B cell (primary cell): ENCODE data around the gene CARD9. TPM values are rescaled to one million over a fixed set of nuclear protein-coding genes. Genes with fewer than 3 reads are reported as not detected.

ENCODE experiments used
- ATAC-seq: fragments of 200-7000 bp; cut with Tn5 transposase; one replicate; pipeline ENCODE4 v1.10.0; 2021; ENCODE audit warnings: low read depth, mild to moderate bottlenecking, moderate number of reproducible peaks, moderate library complexity
- CTCF ChIA-PET: fragments of 350-600 bp; sonication (Branson Sonifier 250); formaldehyde crosslinking; loops from one replicate; lab custom pipeline; 2021; ENCODE audit warnings: antibody characterized with exemption, inconsistent platforms; lab: Charles Lee
- POLR2A ChIA-PET: fragments of 350-600 bp; sonication (Branson Sonifier 250); formaldehyde crosslinking; loops from one replicate; lab custom pipeline; 2021; ENCODE audit warnings: antibody characterized with exemption; lab: Charles Lee
- DNase-seq: peaks from one replicate; pipeline ENCODE4 v3.0.0; 2013
- H2AFZ ChIP-seq: 2 replicates; pipeline ENCODE4 v1.6.1; 2012; ENCODE audit warnings: mild to moderate bottlenecking, low read depth, low read length; ENCODE audit not compliant: insufficient read depth, poor library complexity, severe bottlenecking
- H3K27ac ChIP-seq, 2 donors: 1 replicate in 1 of 2; 2 replicates in 1 of 2; pipeline ENCODE4 v1.5.1; 2012 to 2013; ENCODE audit warnings: low read length in 2 of 2, mild to moderate bottlenecking in 2 of 2, moderate library complexity in 1 of 2
- H3K27me3 ChIP-seq, 4 experiments: fragments of 200-600 bp in 1 of 4; sonication (generic) in 1 of 4; replicated peaks in 1 of 4; 1 replicate in 2 of 4; 2 replicates in 2 of 4; pipeline versions ENCODE4 v1.6.1 to v1.7.0; 2013 to 2016; ENCODE audit warnings: low read length in 3 of 4, mild to moderate bottlenecking in 2 of 4, mixed read lengths in 1 of 4, moderate library complexity in 1 of 4; ENCODE audit not compliant: insufficient read depth in 4 of 4, control insufficient read depth in 3 of 4; ENCODE audit errors: control extremely low read depth in 1 of 4
- H3K36me3 ChIP-seq, 2 experiments: replicated peaks in 1 of 2; 1 replicate in 1 of 2; 2 replicates in 1 of 2; pipeline versions ENCODE4 v1.6.1 to v1.7.1; 2013; ENCODE audit warnings: low read length in 1 of 2; ENCODE audit not compliant: insufficient read depth in 2 of 2, control insufficient read depth in 1 of 2; ENCODE audit errors: control extremely low read depth in 1 of 2, extremely low read depth in 1 of 2
- H3K4me1 ChIP-seq, 2 donors: fragments of 200-600 bp in 1 of 2; sonication (generic) in 1 of 2; 1 replicate in 1 of 2; 2 replicates in 1 of 2; pipeline versions ENCODE4 v1.5.1 to v1.6.1; 2013 to 2017; ENCODE audit warnings: low read length in 2 of 2; ENCODE audit not compliant: control insufficient read depth in 2 of 2, insufficient read depth in 2 of 2
- H3K4me2 ChIP-seq: replicated peaks from 2 replicates; pipeline ENCODE3; 2012; ENCODE audit warnings: mild to moderate bottlenecking, low read depth, low read length; ENCODE audit not compliant: poor library complexity, severe bottlenecking
- H3K4me3 ChIP-seq, 5 experiments: fragments of 200-600 bp in 1 of 5; sonication (generic) in 1 of 5; 1 replicate in 3 of 5; 2 replicates in 2 of 5; pipeline versions ENCODE4 v1.5.1 to v1.7.0; 2011 to 2016; ENCODE audit warnings: low read length in 4 of 5, mild to moderate bottlenecking in 4 of 5, low read depth in 2 of 5, control low read depth in 1 of 5, moderate library complexity in 1 of 5; ENCODE audit not compliant: insufficient read depth in 1 of 5; ENCODE audit errors: control extremely low read depth in 1 of 5, extremely low read depth in 1 of 5
- H3K79me2 ChIP-seq: fragments of 200-600 bp; sonication (generic); one replicate; pipeline ENCODE4 v1.6.0; 2016; ENCODE audit warnings: low read length; ENCODE audit not compliant: control insufficient read depth, insufficient read depth
- H3K9ac ChIP-seq: fragments of 200-600 bp; sonication (generic); 2 replicates; pipeline ENCODE4 v1.6.1; 2017; ENCODE audit warnings: mild to moderate bottlenecking, low read length, moderate library complexity
- H3K9me3 ChIP-seq, 3 donors: one replicate each; pipeline versions ENCODE4 v1.6.1 to v1.7.1; 2013; ENCODE audit warnings: low read length in 2 of 3; ENCODE audit not compliant: control insufficient read depth in 2 of 3, insufficient read depth in 1 of 3; ENCODE audit errors: control extremely low read depth in 1 of 3
- H4K20me1 ChIP-seq: 2 replicates; pipeline ENCODE4 v1.6.0; 2012; ENCODE audit warnings: mild to moderate bottlenecking, low read length; ENCODE audit not compliant: insufficient read depth, control insufficient read depth, poor library complexity, severe bottlenecking
- H3K27ac Mint-ChIP-seq: one replicate; pipeline ENCODE4 v1.8.0; 2021; ENCODE audit warnings: mixed read lengths
- H3K27me3 Mint-ChIP-seq: one replicate; pipeline ENCODE4 v1.8.0; 2021; ENCODE audit warnings: mixed read lengths
- H3K4me1 Mint-ChIP-seq: one replicate; pipeline ENCODE4 v1.8.0; 2021; ENCODE audit warnings: mixed read lengths
- H3K4me3 Mint-ChIP-seq: one replicate; pipeline ENCODE4 v1.8.0; 2021; ENCODE audit warnings: mixed read lengths
- H3K9me3 Mint-ChIP-seq: one replicate; pipeline ENCODE4 v1.8.0; 2022; ENCODE audit warnings: mixed read lengths; ENCODE audit not compliant: insufficient read depth
- EZH2 ChIP-seq: IDR thresholded peaks from 2 replicates; pipeline ENCODE4 v1.6.1; 2012; ENCODE audit warnings: borderline replicate concordance, low read depth, mild to moderate bottlenecking, moderate library complexity, low read length; ENCODE audit not compliant: insufficient read depth, poor library complexity, severe bottlenecking
- WGBS: methylation state at CpG from one replicate; pipeline ENCODE4 v1.1.5; 2013; ENCODE audit warnings: missing lambda C conversion rate; ENCODE audit not compliant: insufficient coverage; 5-methylcytosine and 5-hydroxymethylcytosine counted together
- intact Hi-C: fragments of 100-400 bp; cut with micrococcal nuclease; formaldehyde crosslinking; loops from one replicate; pipeline ENCODE4 v1.10.0; 2022
- polyA plus RNA-seq: library from polyadenylated mRNA; depleted of rRNA; stranded (reverse); fragments of >200 nt; gene quantifications from 2 replicates; pipeline ENCODE4 v1.2.3, GENCODE V29; 2012
- total RNA-seq, 2 donors: library from RNA; stranded (reverse); fragments of 120-200 nt in 1 of 2; gene quantifications; 1 replicate in 1 of 2; 2 replicates in 1 of 2; pipeline versions ENCODE4 v1.2.3 to v1.2.4, GENCODE V29; 2013 to 2022
- TF ChIP-seq, protein P1 (sequence below): fragments of 200-600 bp; IDR thresholded peaks from one replicate; pipeline ENCODE4 v1.8.0; 2022; ENCODE audit warnings: antibody characterized with exemption, mild to moderate bottlenecking

CARD9 gene
- total and polyA plus RNA-seq, 2 donors (not counting 1 experiment from before 2014, with no cell fraction given) = 0.57 to 1.1 TPM

DNA sequence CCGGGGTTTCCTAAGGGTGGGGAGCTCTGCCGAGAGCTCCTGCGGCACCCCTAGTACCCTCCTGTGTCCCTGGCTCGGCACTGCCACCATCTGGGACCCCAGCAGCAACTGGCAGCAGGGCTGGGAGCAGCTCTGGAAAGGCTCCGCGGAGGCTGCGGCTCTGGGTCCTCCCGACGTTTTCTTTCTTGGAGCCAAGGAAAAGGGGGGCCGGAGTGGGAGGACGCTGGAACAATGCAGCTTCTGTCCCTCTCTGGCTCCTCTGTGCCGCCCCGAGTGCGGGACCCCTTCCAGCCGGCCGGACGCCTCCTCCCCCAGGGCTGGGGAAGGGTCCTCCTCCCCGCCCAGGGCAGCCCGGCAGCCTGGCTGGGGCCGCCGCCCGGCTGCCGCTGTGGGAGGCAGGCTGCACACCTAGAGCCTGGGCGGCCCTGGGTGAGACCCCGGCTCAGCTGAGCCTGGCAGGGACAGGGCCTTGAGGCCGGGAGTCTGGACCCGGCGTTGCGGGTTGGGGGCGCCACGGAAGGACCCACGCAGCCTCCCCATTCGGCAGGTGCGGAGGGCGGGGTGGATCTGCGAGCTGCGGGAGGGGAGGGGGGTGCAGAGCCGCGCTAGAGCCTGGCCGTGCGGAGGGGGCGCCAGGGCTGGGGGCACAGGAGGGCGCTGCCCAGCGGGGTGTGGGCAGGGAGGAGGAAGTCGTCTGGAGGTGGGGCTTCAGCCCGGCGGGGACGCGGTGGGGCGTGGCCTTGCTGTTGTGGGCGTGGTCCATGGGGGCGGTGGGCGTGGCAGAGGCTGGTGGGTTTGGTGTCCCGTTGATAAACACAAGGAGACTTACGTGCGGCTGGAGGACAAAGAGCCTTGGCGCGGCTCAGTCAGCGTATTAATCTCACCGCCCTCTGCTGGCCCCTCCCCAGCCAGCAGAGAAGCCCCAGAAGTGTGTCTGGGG, 31.0 kb downstream of the CARD9 start:
- TF ChIP-seq, protein P1, sequence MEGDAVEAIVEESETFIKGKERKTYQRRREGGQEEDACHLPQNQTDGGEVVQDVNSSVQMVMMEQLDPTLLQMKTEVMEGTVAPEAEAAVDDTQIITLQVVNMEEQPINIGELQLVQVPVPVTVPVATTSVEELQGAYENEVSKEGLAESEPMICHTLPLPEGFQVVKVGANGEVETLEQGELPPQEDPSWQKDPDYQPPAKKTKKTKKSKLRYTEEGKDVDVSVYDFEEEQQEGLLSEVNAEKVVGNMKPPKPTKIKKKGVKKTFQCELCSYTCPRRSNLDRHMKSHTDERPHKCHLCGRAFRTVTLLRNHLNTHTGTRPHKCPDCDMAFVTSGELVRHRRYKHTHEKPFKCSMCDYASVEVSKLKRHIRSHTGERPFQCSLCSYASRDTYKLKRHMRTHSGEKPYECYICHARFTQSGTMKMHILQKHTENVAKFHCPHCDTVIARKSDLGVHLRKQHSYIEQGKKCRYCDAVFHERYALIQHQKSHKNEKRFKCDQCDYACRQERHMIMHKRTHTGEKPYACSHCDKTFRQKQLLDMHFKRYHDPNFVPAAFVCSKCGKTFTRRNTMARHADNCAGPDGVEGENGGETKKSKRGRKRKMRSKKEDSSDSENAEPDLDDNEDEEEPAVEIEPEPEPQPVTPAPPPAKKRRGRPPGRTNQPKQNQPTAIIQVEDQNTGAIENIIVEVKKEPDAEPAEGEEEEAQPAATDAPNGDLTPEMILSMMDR = no peak
- no peak for TF ChIP-seq EZH2
- ATAC-seq (peak; percentile 79), DNase-seq (peak; percentile 72)
- intact Hi-C loops = loop anchor here (1.0 kb wide), 1 partner anchor 21 kb away; the partner anchor contains the start of gene DNLZ
- peaks cover 3 to 6% of the 10 kb centered on the region in 2 donors for H3K4me1 ChIP-seq
- Mint-ChIP-seq H3K4me3 (peak overlapping the region; percentile 59), H3K4me1 (peaks cover 9% of the 10 kb centered on the region), H3K27me3 (no peaks in the 10 kb centered on the region), H3K27ac (no peak overlapping the region), H3K9me3 (no peaks in the 10 kb centered on the region)
- H3K36me3 ChIP-seq = no peaks in the 10 kb centered on the region
- peak overlapping the region; percentile 14 for H2AFZ ChIP-seq
- no peaks in the 10 kb centered on the region for H4K20me1 ChIP-seq
- no peak overlapping the region for H3K4me3 ChIP-seq
- CTCF ChIA-PET = interaction anchor here (0.6 kb wide), 1 partner anchor 1081 kb away, joined by 3 read pairs; the partner anchor contains the start of genes EXD3 and NOXA1
- H3K4me2 ChIP-seq = peak overlapping the region; percentile 55
- H3K9me3 ChIP-seq = no peaks in the 10 kb centered on the region
- H3K79me2 ChIP-seq = no peaks in the 10 kb centered on the region
- H3K9ac ChIP-seq = no peak overlapping the region
- WGBS = 51% methylated on average over 54 of the region's 60 CpGs
- POLR2A ChIA-PET = no interaction called here
- H3K27me3 ChIP-seq = no peaks in the 10 kb centered on the region
- no peak overlapping the region for H3K27ac ChIP-seq

DNA sequence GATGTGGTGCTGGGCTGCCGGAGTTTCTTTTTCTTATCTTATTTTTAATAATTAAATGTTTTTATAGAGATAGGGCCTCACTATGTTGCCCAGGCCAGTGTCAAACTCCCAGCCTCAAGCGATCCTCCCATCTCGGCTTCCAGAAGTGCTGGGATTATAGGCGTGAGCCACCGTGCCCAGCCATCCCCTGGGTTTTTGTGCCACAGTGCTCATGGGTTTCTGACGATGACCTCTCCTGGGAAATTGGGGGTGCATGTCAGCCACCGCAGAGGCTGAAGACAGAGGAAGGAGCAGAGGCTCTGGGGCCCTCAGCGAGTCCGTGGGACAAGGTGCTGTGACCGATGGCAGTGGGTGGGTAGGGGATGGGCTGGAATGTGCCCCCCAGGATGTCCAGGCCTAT, 31.7 kb downstream of the CARD9 start:
- Histone ChIP-seq H3K9me3 (no peaks in the 10 kb centered on the region), H3K4me2 (no peak overlapping the region), H2AFZ (no peak overlapping the region), H3K79me2 (no peaks in the 10 kb centered on the region), H3K4me1 (peaks cover 3 to 6% of the 10 kb centered on the region in 2 donors), H3K27me3 (no peaks in the 10 kb centered on the region), H3K4me3 (no peak overlapping the region), H3K27ac (no peak overlapping the region), H3K36me3 (no peaks in the 10 kb centered on the region), H3K9ac (no peak overlapping the region), H4K20me1 (no peaks in the 10 kb centered on the region)
- DNase-seq (no peak), ATAC-seq (no peak)
- no peak for TF ChIP-seq EZH2
- TF ChIP-seq, protein P1 = no peak
- Mint-ChIP-seq H3K4me3 (no peak overlapping the region), H3K27me3 (no peaks in the 10 kb centered on the region), H3K9me3 (no peaks in the 10 kb centered on the region), H3K4me1 (peaks cover 9% of the 10 kb centered on the region), H3K27ac (no peak overlapping the region)
- intact Hi-C loops = loop anchor here (1.0 kb wide), 1 partner anchor 22 kb away; the partner anchor contains the start of gene DNLZ
- CTCF ChIA-PET = interaction anchor here (0.6 kb wide), 1 partner anchor 1081 kb away, joined by 3 read pairs; the partner anchor contains the start of genes EXD3 and NOXA1
- POLR2A ChIA-PET = no interaction called here
- 80% methylated on average over 9 of the region's 10 CpGs for WGBS
